Retinal pigment epithelial cell (primary cell): ENCODE results near the gene NOVA2.
A peak's percentile ranks its signal among the peaks of the same experiment; 100 is the strongest.
"Not testable (repeated sequence)": the region's sequence is repeated elsewhere in the genome, so short reads cannot be mapped to it uniquely, and the experiment has no call there.

Experiments
- DNase-seq: peaks from one replicate; pipeline ENCODE4 v3.0.0-alpha.2; 2010; ENCODE audit warnings: low read depth
- H3K4me3 ChIP-seq: 2 replicates; pipeline ENCODE4 v1.5.1; 2011; ENCODE audit warnings: mild to moderate bottlenecking, low read length, control low read depth, moderate library complexity
- TF ChIP-seq, protein P1 (sequence below): conservative IDR thresholded peaks from 2 replicates; pipeline ENCODE4 v1.5.1; 2011; ENCODE audit warnings: low read depth, low read length, control low read depth, inconsistent platforms

NOVA2 gene

DNA sequence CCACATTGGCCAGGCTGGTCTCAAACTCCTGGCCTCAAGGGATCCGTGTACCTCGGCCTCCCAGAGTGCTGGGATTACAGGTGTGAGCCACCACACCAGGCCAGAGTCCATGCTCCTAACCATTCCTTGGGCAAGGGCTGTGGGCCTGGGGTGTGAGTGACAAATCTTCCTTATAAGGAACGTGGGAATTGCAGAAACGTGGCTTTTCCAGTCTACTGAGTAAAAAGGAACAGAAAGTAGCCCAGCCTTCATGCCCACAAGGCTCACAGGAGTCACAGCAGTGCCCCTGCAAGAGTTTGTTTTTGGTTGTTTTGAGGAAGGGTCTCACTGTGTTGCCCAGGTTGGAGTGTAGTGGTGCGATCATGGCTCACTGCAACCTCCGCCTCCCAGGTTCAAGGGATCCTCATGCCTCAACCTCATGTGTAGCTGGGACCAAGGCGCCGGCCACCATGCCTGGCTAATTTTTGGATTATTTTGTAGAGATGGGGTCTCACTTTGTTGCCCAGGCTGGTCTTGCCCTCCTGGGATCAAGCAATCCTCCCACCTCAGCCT is 76.3 kb downstream of the NOVA2 start:
- H3K4me3 ChIP-seq, result no peak overlapping the region
- DNase-seq, result no peak
- TF ChIP-seq, protein P1, sequence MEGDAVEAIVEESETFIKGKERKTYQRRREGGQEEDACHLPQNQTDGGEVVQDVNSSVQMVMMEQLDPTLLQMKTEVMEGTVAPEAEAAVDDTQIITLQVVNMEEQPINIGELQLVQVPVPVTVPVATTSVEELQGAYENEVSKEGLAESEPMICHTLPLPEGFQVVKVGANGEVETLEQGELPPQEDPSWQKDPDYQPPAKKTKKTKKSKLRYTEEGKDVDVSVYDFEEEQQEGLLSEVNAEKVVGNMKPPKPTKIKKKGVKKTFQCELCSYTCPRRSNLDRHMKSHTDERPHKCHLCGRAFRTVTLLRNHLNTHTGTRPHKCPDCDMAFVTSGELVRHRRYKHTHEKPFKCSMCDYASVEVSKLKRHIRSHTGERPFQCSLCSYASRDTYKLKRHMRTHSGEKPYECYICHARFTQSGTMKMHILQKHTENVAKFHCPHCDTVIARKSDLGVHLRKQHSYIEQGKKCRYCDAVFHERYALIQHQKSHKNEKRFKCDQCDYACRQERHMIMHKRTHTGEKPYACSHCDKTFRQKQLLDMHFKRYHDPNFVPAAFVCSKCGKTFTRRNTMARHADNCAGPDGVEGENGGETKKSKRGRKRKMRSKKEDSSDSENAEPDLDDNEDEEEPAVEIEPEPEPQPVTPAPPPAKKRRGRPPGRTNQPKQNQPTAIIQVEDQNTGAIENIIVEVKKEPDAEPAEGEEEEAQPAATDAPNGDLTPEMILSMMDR, result no peak

DNA sequence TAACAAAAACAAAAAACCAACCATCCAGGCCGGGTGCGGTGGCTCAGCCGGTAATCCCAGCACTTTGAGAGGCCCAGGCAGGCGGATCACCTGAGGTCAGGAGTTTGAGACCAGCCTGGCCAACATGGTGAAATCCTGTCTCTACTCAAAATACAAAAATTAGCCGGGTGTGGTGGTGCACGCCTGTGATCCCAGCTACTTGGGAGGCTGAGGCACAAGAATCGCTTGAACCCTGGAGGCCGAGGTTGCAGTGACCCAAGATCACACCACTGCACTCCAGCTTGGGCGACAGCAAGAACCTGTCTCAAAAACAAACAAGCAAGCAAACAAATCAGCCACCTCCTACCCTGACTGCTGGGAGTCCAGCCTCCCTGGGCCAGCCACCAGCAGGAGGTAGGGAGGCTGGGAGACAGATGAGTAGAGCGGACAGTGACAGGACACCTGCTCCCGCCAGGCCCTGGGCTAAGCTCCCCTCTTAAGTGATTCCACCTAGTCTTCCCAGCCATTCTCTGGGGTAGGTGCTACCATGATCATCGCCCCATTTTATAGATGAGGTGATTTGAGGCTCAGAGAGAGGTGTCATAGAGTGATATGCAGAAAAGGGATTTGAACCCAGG is 77.6 kb downstream of the NOVA2 start:
- DNase-seq, H3K4me3 ChIP-seq: not testable (repeated sequence)

DNA sequence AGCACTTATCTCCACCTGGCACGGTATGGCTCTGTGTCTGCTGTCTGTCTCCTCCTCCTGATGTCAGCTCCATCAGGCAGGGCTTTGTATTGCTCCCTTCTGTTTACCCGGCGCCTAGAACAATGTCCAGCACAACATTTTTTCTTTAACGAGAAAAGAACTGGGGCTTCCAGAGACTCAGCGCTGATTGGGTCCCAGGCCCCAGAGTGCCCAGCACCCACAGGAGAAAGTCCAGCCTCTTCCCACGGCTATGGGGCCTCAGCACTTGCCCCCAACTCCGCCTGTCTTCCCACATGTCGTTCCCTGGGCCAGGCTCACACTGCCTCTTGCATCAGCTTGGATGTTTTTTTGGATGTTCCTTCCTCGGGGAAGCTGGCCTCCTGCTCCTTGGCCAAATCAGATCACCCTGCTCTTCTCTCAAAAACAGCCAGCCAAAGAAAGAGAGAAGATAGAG is 78.1 kb downstream of the NOVA2 start:
- no peak for DNase-seq
- H3K4me3 ChIP-seq, result no peak overlapping the region
- TF ChIP-seq, protein P1, result no peak

DNA sequence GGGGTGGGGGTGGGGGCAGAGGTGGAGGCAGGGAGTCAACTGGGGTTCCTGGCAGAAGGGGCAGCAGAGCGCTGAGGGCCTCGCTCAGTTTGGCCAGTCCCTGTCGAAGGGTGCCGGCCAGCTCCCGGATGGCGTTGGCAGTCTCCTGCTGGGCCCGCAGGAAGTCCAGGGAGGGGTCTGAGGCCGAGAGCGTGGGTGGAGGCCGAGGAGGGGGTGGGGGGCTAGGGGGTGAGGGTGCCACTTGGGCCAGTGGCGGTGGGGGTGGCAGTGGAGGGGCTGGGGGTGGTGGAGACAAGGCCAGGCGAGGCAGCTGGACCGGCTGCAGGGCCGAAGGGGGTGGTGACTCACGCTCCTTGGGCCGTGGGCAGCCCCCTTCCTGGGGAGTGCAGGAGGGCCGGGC is 82.8 kb downstream of the NOVA2 start:
- DNase-seq, result no peak
- TF ChIP-seq, protein P1, result no peak
- H3K4me3 ChIP-seq, result no peak overlapping the region

DNA sequence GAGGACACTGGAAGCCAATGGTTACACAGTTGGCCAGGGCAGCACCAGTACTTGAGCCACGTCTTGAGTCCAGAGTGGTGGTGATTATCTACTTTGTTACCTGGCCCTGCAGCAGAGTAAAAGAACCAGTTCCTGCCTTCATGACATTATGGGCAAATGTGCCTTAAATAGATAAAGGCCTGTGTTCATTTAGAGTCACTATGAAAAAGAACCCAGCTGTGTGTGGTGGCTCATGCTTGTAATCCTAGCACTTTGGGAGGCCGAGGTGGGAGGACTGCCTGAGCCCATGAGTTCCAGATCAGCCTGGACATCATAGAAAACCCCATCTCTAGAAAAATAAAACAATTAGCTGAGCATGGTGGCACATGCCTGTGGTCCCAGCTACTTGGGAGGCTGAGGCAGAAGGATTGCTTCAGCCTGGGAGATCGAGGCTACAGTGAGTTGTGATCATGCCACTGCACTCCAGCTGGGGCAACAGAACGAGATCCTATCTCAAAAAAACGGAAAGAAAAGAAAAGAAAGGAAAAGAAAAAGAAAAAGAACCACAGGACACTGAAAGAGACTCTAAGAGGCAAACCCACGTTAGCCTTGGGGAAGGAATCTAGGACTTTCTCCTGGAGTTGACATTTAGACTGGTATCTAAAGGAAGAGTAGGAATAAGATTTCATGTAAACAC is 84.3 kb downstream of the NOVA2 start:
- no peak overlapping the region for H3K4me3 ChIP-seq
- TF ChIP-seq, protein P1, result no peak
- no peak for DNase-seq

DNA sequence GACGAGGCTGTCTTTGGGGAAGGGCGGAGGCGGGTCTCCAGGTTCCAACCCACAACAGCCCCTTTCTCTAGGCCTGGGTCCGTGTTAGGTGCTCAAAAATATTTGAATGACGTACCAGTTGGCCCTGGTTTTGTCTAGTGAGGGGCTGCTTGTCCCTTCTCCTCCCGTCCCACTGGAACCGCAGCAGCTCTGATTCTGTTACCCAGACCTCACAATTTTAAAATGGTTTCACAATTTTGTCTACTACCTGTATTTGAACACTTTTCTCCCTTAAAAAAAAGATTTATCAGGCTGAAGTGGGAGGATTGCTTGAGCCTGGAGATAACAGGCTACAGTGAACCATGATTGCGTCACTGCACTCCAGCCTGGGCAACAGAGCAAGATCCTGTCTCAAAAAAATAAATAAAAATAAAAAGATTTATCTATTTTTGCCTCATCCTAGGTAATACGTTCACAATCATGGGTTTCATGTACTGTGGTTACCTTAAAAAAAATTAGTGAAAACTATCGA is 86.4 kb downstream of the NOVA2 start:
- peak overlapping the region; percentile 69 for H3K4me3 ChIP-seq
- TF ChIP-seq, protein P1, result no peak
- no peak for DNase-seq

DNA sequence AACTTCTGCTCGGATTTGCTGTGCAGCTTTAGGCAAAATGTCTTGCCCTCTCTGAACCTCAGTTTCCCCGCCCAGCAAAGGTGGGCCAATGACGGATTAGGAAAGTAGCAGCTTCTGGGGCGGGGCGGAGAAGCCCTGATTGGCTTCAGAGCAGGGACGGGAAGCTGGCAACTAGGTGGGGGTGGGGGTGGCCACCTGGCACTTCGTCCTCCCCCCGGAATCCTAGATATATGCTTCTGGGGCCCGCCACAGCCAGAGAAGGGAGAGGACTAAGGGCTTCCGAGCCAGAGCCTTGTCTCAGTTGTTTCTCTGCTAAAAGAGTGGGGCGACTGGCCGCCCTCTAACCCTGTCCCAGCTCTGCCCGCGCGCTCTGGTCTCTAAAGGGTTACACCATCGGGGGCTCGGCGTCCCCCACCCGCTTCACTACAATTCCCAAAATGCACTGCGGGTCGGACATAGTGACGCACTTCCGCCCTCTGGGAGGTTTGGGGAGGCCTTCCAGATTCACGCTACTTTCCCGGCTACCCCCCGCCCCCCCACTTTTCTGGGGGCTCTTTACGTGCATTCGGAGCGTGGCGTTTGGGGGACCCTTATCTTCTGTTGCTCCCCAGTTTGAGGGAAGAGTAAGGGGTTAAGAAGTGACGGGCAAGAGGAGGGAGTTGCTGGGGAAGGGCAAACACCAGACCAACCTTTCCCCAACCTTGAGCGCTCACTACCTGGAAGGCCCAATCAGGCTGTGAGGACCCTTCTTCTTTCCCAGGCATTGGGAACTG is 87.1 kb downstream of the NOVA2 start:
- TF ChIP-seq, protein P1, result no peak

More for the DNA sequence above, 87.1 kb downstream of the NOVA2 start:
- peak; percentile 62 for DNase-seq
- peak overlapping the region; percentile 69 for H3K4me3 ChIP-seq
